ENCODE data around the gene ATP8B4.

DNA sequence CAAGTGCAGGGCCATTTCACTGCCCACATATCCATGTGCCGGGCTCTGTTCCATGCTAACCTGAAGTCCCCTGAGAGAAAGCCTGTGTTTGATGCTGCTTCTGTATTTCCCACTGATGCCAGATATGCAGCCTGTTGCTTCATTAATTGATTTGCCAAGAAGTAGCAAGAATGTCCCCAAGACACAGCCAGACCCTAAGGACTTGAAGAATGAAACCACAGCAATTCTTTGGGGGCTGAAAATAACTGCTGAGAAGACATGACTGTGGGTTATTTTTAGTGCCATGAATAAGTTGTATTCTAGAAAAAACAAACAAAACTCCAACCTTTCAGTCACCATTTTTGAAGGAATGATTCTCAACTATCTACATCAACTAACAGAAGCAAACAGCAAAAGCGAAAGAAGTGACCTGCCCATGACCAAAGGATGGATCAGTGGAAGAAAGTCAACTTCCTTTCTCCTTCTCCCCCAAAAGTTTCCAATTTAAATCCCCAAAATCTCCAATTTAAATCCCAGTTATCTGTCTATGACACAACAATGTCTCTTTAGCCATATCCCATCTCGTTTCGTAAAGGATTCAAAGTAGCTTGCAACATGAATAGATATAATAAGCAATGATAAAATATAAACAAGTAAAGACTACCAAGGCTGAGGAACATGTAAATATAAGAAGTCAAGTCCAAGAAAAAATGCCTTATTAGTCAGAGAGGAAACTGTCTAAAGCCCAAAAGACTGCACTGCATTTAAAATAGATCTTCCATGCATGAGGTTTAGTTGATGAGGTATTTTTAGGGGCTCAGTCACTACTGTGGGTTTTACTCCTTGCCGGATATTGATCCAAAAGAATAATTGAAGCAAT is 271.4 kb downstream of the ATP8B4 start:
- TF ChIP-seq, protein P1, sequence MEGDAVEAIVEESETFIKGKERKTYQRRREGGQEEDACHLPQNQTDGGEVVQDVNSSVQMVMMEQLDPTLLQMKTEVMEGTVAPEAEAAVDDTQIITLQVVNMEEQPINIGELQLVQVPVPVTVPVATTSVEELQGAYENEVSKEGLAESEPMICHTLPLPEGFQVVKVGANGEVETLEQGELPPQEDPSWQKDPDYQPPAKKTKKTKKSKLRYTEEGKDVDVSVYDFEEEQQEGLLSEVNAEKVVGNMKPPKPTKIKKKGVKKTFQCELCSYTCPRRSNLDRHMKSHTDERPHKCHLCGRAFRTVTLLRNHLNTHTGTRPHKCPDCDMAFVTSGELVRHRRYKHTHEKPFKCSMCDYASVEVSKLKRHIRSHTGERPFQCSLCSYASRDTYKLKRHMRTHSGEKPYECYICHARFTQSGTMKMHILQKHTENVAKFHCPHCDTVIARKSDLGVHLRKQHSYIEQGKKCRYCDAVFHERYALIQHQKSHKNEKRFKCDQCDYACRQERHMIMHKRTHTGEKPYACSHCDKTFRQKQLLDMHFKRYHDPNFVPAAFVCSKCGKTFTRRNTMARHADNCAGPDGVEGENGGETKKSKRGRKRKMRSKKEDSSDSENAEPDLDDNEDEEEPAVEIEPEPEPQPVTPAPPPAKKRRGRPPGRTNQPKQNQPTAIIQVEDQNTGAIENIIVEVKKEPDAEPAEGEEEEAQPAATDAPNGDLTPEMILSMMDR (conservative IDR thresholded peaks at IDR 0.05 in 1 of 2, IDR thresholded peaks at IDR 0.05 in 1 of 2; ENCODE audit: low read depth in 1 of 2, low read length in 2 of 2), result no peak
- TF ChIP-seq EZH2 (IDR thresholded peaks at IDR 0.05; ENCODE audit: low read length, missing control alignments), result no peak
